Measurements from ENCODE around the gene KIAA1671.

DNA sequence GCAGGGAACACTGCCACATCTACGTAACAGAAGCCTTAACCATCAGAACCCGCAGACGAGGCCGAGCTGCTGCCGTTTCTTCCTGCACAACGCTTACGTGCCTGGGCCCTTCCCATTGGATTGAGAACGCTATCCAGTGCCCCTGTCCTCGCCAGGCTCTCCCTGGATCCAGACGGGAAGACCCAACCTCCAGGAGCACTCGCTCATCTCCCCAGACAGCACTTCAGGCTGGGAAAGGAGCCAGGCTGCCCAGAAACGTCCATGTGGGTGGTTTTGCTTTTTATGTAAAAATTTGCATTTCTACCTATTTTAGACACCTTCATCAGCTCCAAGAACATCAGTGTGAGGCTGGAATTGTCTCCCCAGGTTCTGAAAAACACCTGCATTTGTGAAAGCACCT, 239.9 kb downstream of the KIAA1671 start:
- TF ChIP-seq, protein P1, sequence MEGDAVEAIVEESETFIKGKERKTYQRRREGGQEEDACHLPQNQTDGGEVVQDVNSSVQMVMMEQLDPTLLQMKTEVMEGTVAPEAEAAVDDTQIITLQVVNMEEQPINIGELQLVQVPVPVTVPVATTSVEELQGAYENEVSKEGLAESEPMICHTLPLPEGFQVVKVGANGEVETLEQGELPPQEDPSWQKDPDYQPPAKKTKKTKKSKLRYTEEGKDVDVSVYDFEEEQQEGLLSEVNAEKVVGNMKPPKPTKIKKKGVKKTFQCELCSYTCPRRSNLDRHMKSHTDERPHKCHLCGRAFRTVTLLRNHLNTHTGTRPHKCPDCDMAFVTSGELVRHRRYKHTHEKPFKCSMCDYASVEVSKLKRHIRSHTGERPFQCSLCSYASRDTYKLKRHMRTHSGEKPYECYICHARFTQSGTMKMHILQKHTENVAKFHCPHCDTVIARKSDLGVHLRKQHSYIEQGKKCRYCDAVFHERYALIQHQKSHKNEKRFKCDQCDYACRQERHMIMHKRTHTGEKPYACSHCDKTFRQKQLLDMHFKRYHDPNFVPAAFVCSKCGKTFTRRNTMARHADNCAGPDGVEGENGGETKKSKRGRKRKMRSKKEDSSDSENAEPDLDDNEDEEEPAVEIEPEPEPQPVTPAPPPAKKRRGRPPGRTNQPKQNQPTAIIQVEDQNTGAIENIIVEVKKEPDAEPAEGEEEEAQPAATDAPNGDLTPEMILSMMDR (IDR thresholded peaks at IDR 0.05 in 4 of 5, conservative IDR thresholded peaks at IDR 0.05 in 1 of 5), result no peak
- no peak for TF ChIP-seq POLR2A (IDR thresholded peaks at IDR 0.05)
